ENCODE measurements around the gene HEXD.

- TF ChIP-seq POLR2A (IDR thresholded peaks at IDR 0.05; ENCODE audit: low read depth, low read length) (no peak), POLR2AphosphoS5 (IDR thresholded peaks at IDR 0.05; ENCODE audit: low read depth, low read length) (no peak), TAF1 (IDR thresholded peaks at IDR 0.05; ENCODE audit: borderline replicate concordance, low read depth, low read length) (no peak)
Observed at GRCh38 chr17:82419540-82419939, 1.4 kb downstream of the HEXD start.

All from GM12892 (cell line).